ENCODE data around the gene ARHGAP29. TPM values are rescaled to one million over a fixed set of nuclear protein-coding genes. Genes with fewer than 3 reads are reported as not detected.

ARHGAP29 gene
- total RNA-seq, 1 donor from 2014 or later = not detected

DNA sequence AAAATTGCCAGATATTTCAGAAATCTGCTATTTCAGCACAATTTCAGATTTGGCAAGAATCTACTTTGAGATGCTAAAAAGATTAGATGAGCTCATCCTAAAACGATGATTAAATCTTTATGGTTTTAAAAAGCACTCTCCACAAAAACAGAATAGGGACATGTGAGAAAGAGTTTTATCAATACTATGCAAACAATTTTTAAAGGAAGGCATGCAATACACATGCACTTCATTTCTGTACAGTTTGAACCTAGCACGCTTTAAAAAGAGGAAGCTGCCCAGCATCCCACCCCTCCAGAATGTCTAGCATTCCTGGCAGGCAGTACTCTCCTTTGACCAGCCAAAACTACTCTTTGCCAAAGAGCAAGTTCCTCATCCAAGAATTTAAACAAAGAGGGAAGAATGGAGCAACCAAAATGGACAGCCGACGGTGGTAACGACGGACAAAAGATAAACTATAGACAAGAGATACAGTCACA is 1.3 kb downstream of the ARHGAP29 start:
- intact Hi-C loops (cut with micrococcal nuclease) = loop anchor here (5.0 to 10.0 kb wide), 3 partner anchors 181 to 836 kb away; partner anchors contain the start of genes ABCD3 and ALG14

GRCh38 chr1:94235189-94236012 is 2.0 kb downstream of the ARHGAP29 start:
- intact Hi-C loops (cut with micrococcal nuclease) = loop anchor here (5.0 to 10.0 kb wide), 3 partner anchors 182 to 837 kb away; partner anchors contain the start of genes ABCD3 and ALG14

DNA sequence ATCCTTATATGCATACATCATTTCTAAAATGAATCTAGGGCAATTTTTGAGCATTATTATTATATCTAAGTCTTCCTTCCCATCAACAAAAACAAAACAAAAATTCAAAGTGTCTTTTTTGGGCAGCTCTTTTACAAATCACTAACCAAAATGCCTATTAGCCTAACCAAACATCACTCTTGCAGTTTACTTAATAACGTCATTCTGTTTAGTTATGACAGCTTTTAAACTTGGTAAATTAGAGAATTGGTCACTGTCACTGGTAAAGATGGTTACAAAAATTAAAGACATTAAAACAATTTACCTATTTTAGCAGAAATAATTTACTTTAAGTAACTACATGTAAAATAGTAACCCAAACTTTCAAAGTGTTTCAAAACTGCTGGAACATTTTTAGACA is 2.8 kb downstream of the ARHGAP29 start:
- intact Hi-C loops (cut with micrococcal nuclease) = loop anchor here (5.0 to 10.0 kb wide), 3 partner anchors 183 to 838 kb away; partner anchors contain the start of genes ABCD3 and ALG14

DNA sequence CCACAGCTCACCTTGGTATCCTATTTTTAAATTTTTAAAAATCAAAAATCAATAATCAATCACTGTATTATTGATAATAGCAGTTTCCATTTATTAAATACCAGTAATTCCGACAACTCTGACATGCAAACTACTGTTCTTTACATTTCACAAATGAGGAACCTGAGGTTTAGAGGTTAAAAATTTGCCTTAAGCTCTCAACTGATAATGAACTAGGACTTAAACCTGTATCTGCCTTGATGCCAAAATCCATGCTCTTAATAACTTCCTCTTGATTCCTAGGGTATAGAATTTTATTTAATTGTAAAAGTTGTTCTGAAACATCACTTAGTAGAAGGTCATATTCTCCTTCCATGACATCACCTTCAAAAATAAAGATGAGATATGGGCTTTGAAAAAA is 5.6 kb downstream of the ARHGAP29 start:
- intact Hi-C loops (cut with micrococcal nuclease) = loop anchor here (10.0 kb wide), 1 partner anchor 233 kb away; no protein-coding TSS in a partner anchor

DNA sequence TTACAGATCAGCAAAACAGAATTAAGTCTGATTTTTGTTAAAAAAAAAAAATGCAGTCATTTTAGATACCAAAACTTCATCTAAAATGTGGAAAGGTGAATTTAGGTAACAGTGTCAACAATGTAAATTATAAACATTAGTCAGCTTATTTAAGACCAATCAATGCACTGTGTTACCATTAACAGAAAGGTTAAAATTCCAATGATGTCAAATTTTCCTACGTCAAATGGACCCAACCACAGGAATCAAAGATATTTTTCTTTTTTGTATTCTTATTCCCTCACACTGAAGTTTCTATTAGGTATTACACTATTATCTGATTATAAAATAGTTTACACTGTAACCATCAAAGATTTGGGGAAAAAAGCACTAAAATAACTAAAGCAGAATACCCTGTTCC is 6.5 kb downstream of the ARHGAP29 start:
- intact Hi-C loops (cut with micrococcal nuclease) = loop anchor here (10.0 kb wide), 1 partner anchor 234 kb away; no protein-coding TSS in a partner anchor

GRCh38 chr1:94228640-94229375 is 8.6 kb downstream of the ARHGAP29 start:
- intact Hi-C loops (cut with micrococcal nuclease) = no loop called here

DNA sequence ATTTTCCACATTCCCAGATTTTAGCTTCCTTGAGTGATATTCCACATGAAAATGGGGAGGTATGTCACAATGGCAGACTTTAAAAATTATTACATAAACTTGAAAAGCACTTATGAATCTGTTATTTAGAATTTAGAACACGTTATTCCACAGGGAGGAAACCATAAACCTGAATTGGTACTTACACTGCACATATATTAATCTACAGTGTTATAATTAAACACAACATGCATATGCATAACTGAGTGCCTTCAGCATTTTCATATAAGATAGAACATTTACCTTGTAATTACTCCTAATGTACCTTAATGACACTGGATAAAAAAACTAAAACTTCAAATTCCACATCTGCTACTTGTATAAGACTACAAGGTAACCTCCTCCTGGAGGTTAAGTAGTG is 9.8 kb downstream of the ARHGAP29 start:
- intact Hi-C loops (cut with micrococcal nuclease) = no loop called here

DNA sequence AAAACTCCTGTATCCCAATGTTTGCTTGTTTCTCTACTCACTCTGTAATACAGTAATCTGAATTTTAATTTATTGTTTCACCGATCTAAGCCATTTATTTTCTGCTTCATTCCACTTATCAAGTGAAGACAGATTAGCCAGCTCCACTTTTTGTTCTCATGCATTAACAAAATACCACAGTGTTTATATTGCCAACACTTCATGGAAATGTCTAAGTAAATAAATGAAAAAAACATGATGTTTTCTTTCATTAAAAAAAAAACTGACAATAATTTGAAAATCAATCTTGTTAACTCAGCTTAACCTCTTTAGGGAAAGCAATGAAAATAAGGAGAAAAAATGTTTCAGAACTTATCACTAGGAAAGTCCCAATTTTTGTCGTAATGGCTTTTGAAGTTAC is 11.5 kb downstream of the ARHGAP29 start:
- intact Hi-C loops (cut with micrococcal nuclease) = no loop called here

DNA sequence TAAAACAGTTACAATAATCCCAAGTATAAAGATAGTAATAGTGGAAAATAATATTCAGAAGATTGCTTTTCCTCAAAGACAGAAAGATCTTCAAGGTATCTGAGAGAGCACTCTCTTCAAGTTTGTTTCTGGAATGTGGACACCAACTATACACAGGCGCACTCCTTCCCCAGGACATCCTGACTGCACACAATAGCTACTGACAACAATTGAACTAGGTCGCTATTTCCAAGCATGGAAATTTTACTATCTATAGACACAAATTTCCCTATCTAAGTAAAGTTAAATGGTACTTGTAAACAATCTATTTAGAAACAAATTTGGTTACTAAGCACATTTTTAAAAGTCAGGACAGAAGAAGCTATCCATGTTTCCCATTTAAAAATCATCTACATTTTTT is 19.1 kb downstream of the ARHGAP29 start:
- intact Hi-C loops (cut with micrococcal nuclease) = no loop called here

- intact Hi-C loops (cut with micrococcal nuclease) = no loop called here
These were observed 21.4 kb downstream of the ARHGAP29 start for GRCh38 chr1:94215955-94216354.

- intact Hi-C loops (cut with micrococcal nuclease) = no loop called here
These were observed 27.4 kb downstream of the ARHGAP29 start for GRCh38 chr1:94209982-94210381.

GRCh38 chr1:94209425-94209824 is 28.0 kb downstream of the ARHGAP29 start:
- intact Hi-C loops (cut with micrococcal nuclease) = no loop called here

DNA sequence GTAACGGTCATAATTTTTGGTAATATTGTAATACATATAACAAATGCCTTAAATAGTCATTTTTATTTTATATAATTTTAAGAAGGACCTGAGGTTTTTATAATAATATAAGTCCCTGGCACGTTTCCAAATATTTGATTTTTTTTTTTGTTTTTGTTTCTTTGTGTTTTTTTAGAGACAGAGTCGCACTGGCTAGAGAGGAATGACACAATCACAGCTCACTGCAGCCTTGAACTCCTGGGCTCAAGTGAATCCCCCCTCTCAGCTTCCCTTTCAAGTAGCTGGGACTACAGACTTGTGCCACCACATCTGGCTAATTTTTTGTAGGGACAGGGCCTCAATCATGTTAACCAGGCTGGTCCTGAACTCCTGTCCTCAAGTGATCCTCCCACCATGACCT is 29.7 kb downstream of the ARHGAP29 start:
- intact Hi-C loops (cut with micrococcal nuclease) = no loop called here

DNA sequence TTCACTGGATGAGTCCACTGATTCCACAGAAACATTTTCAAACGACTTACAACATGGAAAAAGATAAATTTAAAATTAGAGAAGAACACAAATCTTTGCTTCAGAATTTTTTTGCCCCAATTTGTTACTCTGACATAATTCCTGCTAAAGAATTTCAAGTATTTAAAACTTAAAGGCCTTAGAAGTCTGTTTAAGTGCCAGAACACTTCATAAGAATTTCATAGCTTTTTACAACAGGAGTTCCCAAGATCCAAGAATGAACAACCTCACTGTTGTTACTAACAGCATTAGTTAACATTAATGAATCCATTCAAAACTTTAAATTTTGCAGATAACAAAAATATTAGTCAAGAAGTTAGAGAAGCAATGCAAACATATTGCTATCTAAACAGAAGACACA is 31.7 kb downstream of the ARHGAP29 start:
- intact Hi-C loops (cut with micrococcal nuclease) = no loop called here

DNA sequence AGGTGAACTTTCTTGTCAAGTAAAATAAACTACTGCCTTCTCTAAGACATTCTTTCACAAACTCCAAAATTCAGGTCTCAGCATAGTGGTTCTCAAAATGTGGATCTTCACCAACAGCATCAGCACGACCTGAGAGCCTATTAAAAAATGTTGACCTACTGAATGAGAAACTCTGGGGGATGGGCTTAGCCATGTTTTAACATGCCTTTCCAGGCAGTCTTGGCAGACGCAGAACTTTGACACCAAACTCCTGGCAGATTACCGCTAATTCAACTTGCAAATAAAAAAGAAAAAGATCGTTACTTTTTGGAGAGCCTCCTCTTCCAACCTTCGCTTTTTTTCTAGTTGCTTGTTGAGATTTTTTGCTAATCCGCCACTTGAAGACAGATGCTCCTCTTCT is 35.1 kb downstream of the ARHGAP29 start:
- intact Hi-C loops (cut with micrococcal nuclease) = no loop called here

DNA sequence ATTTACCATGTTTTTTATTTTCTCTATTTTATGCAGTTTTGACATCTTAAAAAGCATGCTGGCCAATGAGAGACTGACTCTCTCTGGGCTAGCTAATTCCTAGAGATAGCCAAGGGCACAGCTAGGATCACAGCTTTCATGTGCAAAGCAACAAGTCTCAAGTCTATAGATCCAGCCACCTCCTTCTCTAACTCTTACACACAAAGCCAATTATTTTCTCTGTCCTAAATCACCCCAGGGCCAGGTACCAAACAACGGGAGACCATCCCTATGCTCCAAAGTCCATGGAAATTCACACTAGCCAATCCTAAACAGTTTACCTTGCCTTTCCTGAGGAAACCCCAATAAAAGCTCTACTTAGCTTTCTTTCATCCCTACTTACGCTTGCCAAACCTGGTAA is 38.0 kb downstream of the ARHGAP29 start:
- intact Hi-C loops (cut with micrococcal nuclease) = no loop called here

DNA sequence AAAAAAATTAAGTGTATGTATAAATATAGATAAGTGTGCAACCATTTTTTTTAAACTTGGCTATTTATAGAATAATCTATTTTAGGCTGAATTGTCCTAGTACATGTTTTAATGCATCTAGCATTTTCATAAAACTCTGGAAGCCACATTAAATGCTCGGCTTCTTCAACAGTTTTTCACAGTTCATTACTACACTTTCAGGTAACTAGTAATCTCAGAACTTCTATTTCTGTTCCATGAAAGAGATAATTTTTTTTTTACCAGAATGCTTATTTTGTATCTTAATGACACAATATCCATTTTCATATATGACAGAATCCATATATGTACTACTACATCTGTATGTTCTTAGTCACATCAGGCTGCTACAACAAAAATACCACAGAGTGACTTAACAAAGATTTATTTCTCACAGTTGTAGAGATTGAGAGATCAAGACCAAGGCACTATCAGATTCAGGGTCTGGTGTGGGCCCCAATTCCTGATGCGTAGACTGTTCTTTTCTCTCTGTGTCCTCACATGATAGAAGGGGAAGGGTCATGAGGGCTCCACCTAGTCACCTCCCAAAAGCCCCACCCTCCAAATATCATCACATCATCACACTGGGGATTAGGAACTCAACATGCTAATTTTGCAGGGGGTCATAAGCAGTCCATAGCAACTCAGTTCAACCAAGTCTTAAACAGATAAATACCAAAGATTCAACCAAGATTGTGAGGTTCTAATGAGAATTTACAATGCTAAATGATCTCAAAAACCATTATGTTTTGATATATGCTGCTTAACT is 43.1 kb downstream of the ARHGAP29 start:
- intact Hi-C loops (cut with micrococcal nuclease) = no loop called here

- intact Hi-C loops (cut with micrococcal nuclease) = no loop called here
These were observed 44.3 kb downstream of the ARHGAP29 start for GRCh38 chr1:94193128-94193527.

GRCh38 chr1:94191216-94191615 is 46.2 kb downstream of the ARHGAP29 start:
- intact Hi-C loops (cut with micrococcal nuclease) = no loop called here

DNA sequence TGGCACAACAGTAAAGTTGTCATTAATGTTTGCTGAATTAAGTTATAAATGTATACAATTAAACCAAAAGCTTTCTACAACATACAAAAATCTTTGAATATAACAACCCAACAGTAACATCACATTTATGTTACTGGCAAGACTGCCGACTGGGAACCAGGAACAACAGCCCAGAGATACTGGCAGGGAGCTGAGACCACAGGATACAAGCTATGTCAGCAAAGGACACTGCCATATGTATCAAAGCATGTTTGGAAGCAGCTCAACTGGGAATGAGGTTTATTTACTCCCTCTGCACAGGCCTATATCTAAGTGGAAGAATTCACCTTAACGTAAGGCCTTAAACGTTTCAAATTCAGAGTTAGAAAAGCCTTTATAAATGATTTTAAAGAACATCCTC is 50.4 kb downstream of the ARHGAP29 start:
- intact Hi-C loops (cut with micrococcal nuclease) = no loop called here

GRCh38 chr1:94183197-94183815 is 54.1 kb downstream of the ARHGAP29 start:
- intact Hi-C loops (cut with micrococcal nuclease) = no loop called here

Measured in T-helper 2 cell treated with Interferon-gamma antibody and Interleukin-4, amounts not matched to agents 100 ng/mL and 5 ng/mL, for 36 hours (primary cell).